Measurements from ENCODE around the gene DNPH1. TPM values are rescaled to one million over a fixed set of nuclear protein-coding genes. Genes with fewer than 3 reads are reported as not detected.

Gene DNPH1
- total and polyA plus RNA-seq, 10 of the 15 experiments (the other 5 are each of a cell fraction or from before 2014, with no cell fraction given), result 7.0 to 136 (median 67.7) TPM

- TF ChIP-seq MEF2A (IDR thresholded peaks at IDR 0.05; ENCODE audit: insufficient read depth, low read depth, low read length), result 0 out of 2 replicates have a peak, but pooled peaks have one; percentile 15
- TF ChIP-seq SMAD1 (IDR thresholded peaks at IDR 0.05; ENCODE audit: low read depth, partially characterized antibody), result no peak
- TF ChIP-seq STAT1 (conservative IDR thresholded peaks at IDR 0.05), result peak; percentile 72; the same call in 1 of the 2 replicates
- TF ChIP-seq TCF3 (IDR thresholded peaks at IDR 0.05; ENCODE audit: borderline replicate concordance, insufficient read depth, low read depth, low read length), result peak; percentile 68; the same call in 1 of the 2 replicates
- no peak for TF ChIP-seq SUZ12 (IDR thresholded peaks at IDR 0.05; ENCODE audit: unreplicated experiment)
- TF ChIP-seq IRF3 (IDR thresholded peaks at IDR 0.05), result peak; percentile 45
- peak; percentile 99 for TF ChIP-seq SMARCA5 (IDR thresholded peaks at IDR 0.05)
- TF ChIP-seq RCOR1 (conservative IDR thresholded peaks at IDR 0.05; ENCODE audit: low read depth, low read length), result no peak
- peak; percentile 66 for TF ChIP-seq HDAC6 (IDR thresholded peaks at IDR 0.05; ENCODE audit: unreplicated experiment)
- peak; percentile 89; the same call in 1 of the 2 replicates for TF ChIP-seq MAX (IDR thresholded peaks at IDR 0.05; ENCODE audit: low read depth, low read length)
- TF ChIP-seq SUPT20H (IDR thresholded peaks at IDR 0.05; ENCODE audit: borderline replicate concordance, control insufficient read depth, low read depth, low read length), result no peak
- no peak for TF ChIP-seq SREBF1 (IDR thresholded peaks at IDR 0.05; ENCODE audit: low read length)
- TF ChIP-seq SREBF2 (IDR thresholded peaks at IDR 0.05; ENCODE audit: low read length), result no peak
- TF ChIP-seq NR2C2 (IDR thresholded peaks at IDR 0.05; ENCODE audit: borderline replicate concordance, control insufficient read depth, insufficient read length, low read depth), result no peak
- TF ChIP-seq ZNF217 (IDR thresholded peaks at IDR 0.05), result peak; percentile 84
- TF ChIP-seq LARP7 (IDR thresholded peaks at IDR 0.05), result peak; percentile 98
- no peak for TF ChIP-seq RFX5 (IDR thresholded peaks at IDR 0.05; ENCODE audit: low read depth, low read length)
- peak; percentile 72 for TF ChIP-seq NR2F1 (conservative IDR thresholded peaks at IDR 0.05)
- TF ChIP-seq TAF1 (IDR thresholded peaks at IDR 0.05; ENCODE audit: borderline replicate concordance, low read depth, low read length), result peak; percentile 73
- TF ChIP-seq PRDM15 (CRISPR knock-in tag; IDR thresholded peaks at IDR 0.05), result no peak
- TF ChIP-seq BHLHE40 (IDR thresholded peaks at IDR 0.05; ENCODE audit: borderline replicate concordance in 1 of 2, low read depth in 2 of 2, low read length in 1 of 2), result peak; percentile 80 to 95; a peak in 3 of 4 replicates
- TF ChIP-seq REST (IDR thresholded peaks at IDR 0.05; ENCODE audit: low read depth, low read length), result no peak
These were observed at the start of gene DNPH1 (continued) for GRCh38 chr6:43228951-43229802.
